HepG2 (cell line): ENCODE measurements around the gene SPRYD3. TPM values are rescaled to one million over a fixed set of nuclear protein-coding genes. Genes with fewer than 3 reads are reported as not detected.

ENCODE experiments used
- CBX2 ChIP-seq, 2 experiments: fragments of 200-600 bp in 1 of 2; sonication (generic); formaldehyde crosslinking in 1 of 2; IDR thresholded peaks; 2 replicates each; pipeline versions ENCODE4 v1.7.0 to v1.8.1; 2018 to 2022; ENCODE audit warnings: low read depth in 2 of 2, low read length in 1 of 2, mild to moderate bottlenecking in 1 of 2, missing genetic modification reagents in 1 of 2
- DMAP1 ChIP-seq: IDR thresholded peaks from 2 replicates; pipeline ENCODE4 v1.6.1; 2016
- E2F1 ChIP-seq: sonication (generic); formaldehyde crosslinking; IDR thresholded peaks from 2 replicates; pipeline ENCODE4 v1.5.0; 2020; ENCODE audit warnings: missing genetic modification reagents
- HOXD1 ChIP-seq: sonication (generic); formaldehyde crosslinking; IDR thresholded peaks from 2 replicates; pipeline ENCODE4 v1.5.0; 2020; ENCODE audit warnings: missing genetic modification reagents
- MAFK ChIP-seq, 2 experiments: IDR thresholded peaks in 1 of 2; conservative IDR thresholded peaks in 1 of 2; 2 replicates each; pipeline ENCODE4 v1.6.1; 2011; ENCODE audit warnings: improper control_type of control experiment in 2 of 2, low read length in 2 of 2
- PCBP2 ChIP-seq: fragments of 200-400 bp; formaldehyde crosslinking; optimal IDR thresholded peaks from 2 replicates; pipeline ENCODE3; 2018; ENCODE audit warnings: low read length, low read depth; ENCODE audit not compliant: poor library complexity, severe bottlenecking
- PPARG ChIP-seq: conservative IDR thresholded peaks from 2 replicates; pipeline ENCODE4 v1.6.1; 2016; ENCODE audit warnings: missing biosample characterization, missing genetic modification reagents
- REPIN1 ChIP-seq: sonication (generic); formaldehyde crosslinking; IDR thresholded peaks from 2 replicates; pipeline ENCODE4 v1.8.0; 2022; ENCODE audit warnings: missing genetic modification reagents, low read depth, mild to moderate bottlenecking, borderline replicate concordance
- UBTF ChIP-seq: sonication (generic); formaldehyde crosslinking; IDR thresholded peaks from 2 replicates; pipeline ENCODE4 v1.4.0; 2020; ENCODE audit warnings: mild to moderate bottlenecking, missing genetic modification reagents
- ZMAT5 ChIP-seq: sonication (generic); formaldehyde crosslinking; IDR thresholded peaks from 2 replicates; pipeline ENCODE4 v1.5.0; 2020; ENCODE audit warnings: mild to moderate bottlenecking, low read depth, missing genetic modification reagents, borderline replicate concordance
- ZMYM2 ChIP-seq: sonication (generic); formaldehyde crosslinking; IDR thresholded peaks from 2 replicates; pipeline ENCODE4 v1.8.0; 2022; ENCODE audit warnings: mild to moderate bottlenecking, missing genetic modification reagents
- ZNF20 ChIP-seq: sonication (generic); formaldehyde crosslinking; IDR thresholded peaks from 2 replicates; pipeline ENCODE4 v1.4.0; 2020; ENCODE audit warnings: mild to moderate bottlenecking, moderate library complexity, missing genetic modification reagents
- ZNF33B ChIP-seq: sonication (generic); formaldehyde crosslinking; IDR thresholded peaks from 2 replicates; pipeline ENCODE4 v1.5.1; 2020; ENCODE audit warnings: mild to moderate bottlenecking, missing genetic modification reagents
- ZNF367 ChIP-seq: sonication (generic); formaldehyde crosslinking; IDR thresholded peaks from 2 replicates; pipeline ENCODE4 v1.4.0; 2020; ENCODE audit warnings: missing genetic modification reagents, borderline replicate concordance
- ZNF605 ChIP-seq: sonication (generic); formaldehyde crosslinking; IDR thresholded peaks from 2 replicates; pipeline ENCODE4 v1.8.0; 2022; ENCODE audit warnings: mild to moderate bottlenecking, missing genetic modification reagents
- ZNF614 ChIP-seq: IDR thresholded peaks from 2 replicates; pipeline ENCODE4 v1.6.1; 2018; ENCODE audit warnings: missing biosample characterization, missing genetic modification reagents, inconsistent platforms, borderline replicate concordance
- ZNF709 ChIP-seq: sonication (generic); formaldehyde crosslinking; IDR thresholded peaks from 2 replicates; pipeline ENCODE4 v1.5.0; 2020; ENCODE audit warnings: mild to moderate bottlenecking, missing genetic modification reagents
- polyA plus RNA-seq, 8 experiments: library from polyadenylated mRNA; depleted of rRNA in 3 of 8; stranded (reverse) in 7 of 8; unstranded in 1 of 8; fragments of >200 nt; fragmentation: Illumina TruSeq in 4 of 8; extraction: Trizol in 4 of 8; gene quantifications; 2 replicates each; pipeline versions ENCODE4 v1.2.1 to v1.2.3, GENCODE V29; 2011 to 2016; ENCODE audit warnings: low read depth in 4 of 8, missing spikeins in 1 of 8, mixed read lengths in 1 of 8; ENCODE audit not compliant: insufficient read depth in 1 of 8
- total RNA-seq, 5 experiments: library from RNA; depleted of rRNA; stranded (reverse); fragments of >200 nt; fragmentation: Illumina TruSeq; extraction: Trizol; gene quantifications; 2 replicates each; pipeline ENCODE4 v1.2.3, GENCODE V29; 2016; ENCODE audit warnings: low read depth in 1 of 5
- TF ChIP-seq, protein P1 (sequence below): IDR thresholded peaks from 2 replicates; pipeline ENCODE4 v1.6.1; 2016; ENCODE audit warnings: low read depth, missing genetic modification reagents, missing compliant biosample characterization

SPRYD3 gene
- total and polyA plus RNA-seq, 2 of the 13 experiments (the other 11 are each of a cell fraction or from before 2014, with no cell fraction given): 9.0 to 9.2 TPM

GRCh38 chr12:53049571-53050318, 29.4 kb downstream of the SPRYD3 start, which contains the start of gene TNS2 (continued):
- TF ChIP-seq ZMAT5 (CRISPR knock-in tag) (no peak), REPIN1 (no peak; the same call in 1 of the 2 replicates), ZNF614 (CRISPR knock-in tag) (no peak), PPARG (CRISPR knock-in tag) (0 out of 2 replicates have a peak, but pooled peaks have one; percentile 22), MAFK (conservative IDR thresholded peaks at IDR 0.05 in 1 of 2, IDR thresholded peaks at IDR 0.05 in 1 of 2; ENCODE audit: low read length in 2 of 2) (no peak), DMAP1 (peak; percentile 33; the same call in 1 of the 2 replicates), ZNF20 (CRISPR knock-in tag) (no peak), ZNF33B (CRISPR knock-in tag) (no peak), ZNF709 (CRISPR knock-in tag) (peak; percentile 83; the same call in 1 of the 2 replicates), ZNF605 (CRISPR knock-in tag) (peak; percentile 68; the same call in 1 of the 2 replicates), PCBP2 (no peak), CBX2 (IDR thresholded peaks at IDR 0.05; ENCODE audit: low read depth, low read length) (no peak), CBX2 (CRISPR knock-in tag; IDR thresholded peaks at IDR 0.05; ENCODE audit: low read depth) (no peak), HOXD1 (CRISPR knock-in tag) (no peak), UBTF (CRISPR knock-in tag) (peak; percentile 90), ZNF367 (no peak), E2F1 (CRISPR knock-in tag) (no peak), ZMYM2 (CRISPR knock-in tag) (no peak)
- TF ChIP-seq, protein P1, sequence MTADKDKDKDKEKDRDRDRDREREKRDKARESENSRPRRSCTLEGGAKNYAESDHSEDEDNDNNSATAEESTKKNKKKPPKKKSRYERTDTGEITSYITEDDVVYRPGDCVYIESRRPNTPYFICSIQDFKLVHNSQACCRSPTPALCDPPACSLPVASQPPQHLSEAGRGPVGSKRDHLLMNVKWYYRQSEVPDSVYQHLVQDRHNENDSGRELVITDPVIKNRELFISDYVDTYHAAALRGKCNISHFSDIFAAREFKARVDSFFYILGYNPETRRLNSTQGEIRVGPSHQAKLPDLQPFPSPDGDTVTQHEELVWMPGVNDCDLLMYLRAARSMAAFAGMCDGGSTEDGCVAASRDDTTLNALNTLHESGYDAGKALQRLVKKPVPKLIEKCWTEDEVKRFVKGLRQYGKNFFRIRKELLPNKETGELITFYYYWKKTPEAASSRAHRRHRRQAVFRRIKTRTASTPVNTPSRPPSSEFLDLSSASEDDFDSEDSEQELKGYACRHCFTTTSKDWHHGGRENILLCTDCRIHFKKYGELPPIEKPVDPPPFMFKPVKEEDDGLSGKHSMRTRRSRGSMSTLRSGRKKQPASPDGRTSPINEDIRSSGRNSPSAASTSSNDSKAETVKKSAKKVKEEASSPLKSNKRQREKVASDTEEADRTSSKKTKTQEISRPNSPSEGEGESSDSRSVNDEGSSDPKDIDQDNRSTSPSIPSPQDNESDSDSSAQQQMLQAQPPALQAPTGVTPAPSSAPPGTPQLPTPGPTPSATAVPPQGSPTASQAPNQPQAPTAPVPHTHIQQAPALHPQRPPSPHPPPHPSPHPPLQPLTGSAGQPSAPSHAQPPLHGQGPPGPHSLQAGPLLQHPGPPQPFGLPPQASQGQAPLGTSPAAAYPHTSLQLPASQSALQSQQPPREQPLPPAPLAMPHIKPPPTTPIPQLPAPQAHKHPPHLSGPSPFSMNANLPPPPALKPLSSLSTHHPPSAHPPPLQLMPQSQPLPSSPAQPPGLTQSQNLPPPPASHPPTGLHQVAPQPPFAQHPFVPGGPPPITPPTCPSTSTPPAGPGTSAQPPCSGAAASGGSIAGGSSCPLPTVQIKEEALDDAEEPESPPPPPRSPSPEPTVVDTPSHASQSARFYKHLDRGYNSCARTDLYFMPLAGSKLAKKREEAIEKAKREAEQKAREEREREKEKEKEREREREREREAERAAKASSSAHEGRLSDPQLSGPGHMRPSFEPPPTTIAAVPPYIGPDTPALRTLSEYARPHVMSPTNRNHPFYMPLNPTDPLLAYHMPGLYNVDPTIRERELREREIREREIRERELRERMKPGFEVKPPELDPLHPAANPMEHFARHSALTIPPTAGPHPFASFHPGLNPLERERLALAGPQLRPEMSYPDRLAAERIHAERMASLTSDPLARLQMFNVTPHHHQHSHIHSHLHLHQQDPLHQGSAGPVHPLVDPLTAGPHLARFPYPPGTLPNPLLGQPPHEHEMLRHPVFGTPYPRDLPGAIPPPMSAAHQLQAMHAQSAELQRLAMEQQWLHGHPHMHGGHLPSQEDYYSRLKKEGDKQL (CRISPR knock-in tag): no peak
